Measurements from ENCODE around the gene NMNAT2. TPM values are rescaled to one million over a fixed set of nuclear protein-coding genes. Genes with fewer than 3 reads are reported as not detected.

The NMNAT2 gene
- total and polyA plus RNA-seq, 2 of the 8 experiments (the other 6 are each of a cell fraction or from before 2014, with no cell fraction given) = 6.5 to 20.9 TPM

DNA sequence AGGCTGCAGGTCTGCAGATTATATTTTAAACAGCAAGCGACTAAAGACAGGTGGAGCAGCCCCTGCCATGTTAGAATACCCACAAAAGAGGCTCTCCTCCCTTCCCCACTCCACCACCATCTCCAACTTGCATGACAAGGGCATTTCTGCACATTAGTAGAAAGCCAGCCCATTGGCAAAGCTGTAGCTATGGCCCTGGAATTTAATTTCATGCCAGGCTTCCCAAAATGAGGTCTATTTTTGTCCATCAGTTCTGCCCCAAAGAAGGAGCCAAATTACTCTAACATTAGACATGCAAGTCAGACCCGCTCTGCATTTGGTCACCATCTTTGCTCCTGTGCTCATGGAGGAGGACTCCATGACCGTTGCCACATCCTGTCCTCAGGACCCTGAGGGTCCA, 116.9 kb downstream of the NMNAT2 start (continued):
- TF ChIP-seq JUND (IDR thresholded peaks at IDR 0.05; ENCODE audit: low read length) (no peak), RBBP5 (IDR thresholded peaks at IDR 0.05; ENCODE audit: borderline replicate concordance, low read depth, low read length) (no peak)
